Measurements from ENCODE around the gene MIB2. TPM values are rescaled to one million over a fixed set of nuclear protein-coding genes. Genes with fewer than 3 reads are reported as not detected.

The MIB2 gene
- total and polyA plus RNA-seq, 10 of the 15 experiments (the other 5 are each of a cell fraction or from before 2014, with no cell fraction given), result 0.42 to 26.8 (median 10.9) TPM; not detected in 1

- 72% methylated on average over 15 of the region's 15 CpGs for WGBS (ENCODE audit: insufficient coverage, insufficient replicate concordance, low lambda C conversion rate, missing lambda C conversion rate)
- peak overlapping the region; percentile 71 for H3K4me2 ChIP-seq (ENCODE audit: control insufficient read depth, insufficient read depth)
- H3K27ac ChIP-seq (ENCODE audit: control insufficient read depth, insufficient read depth), result no peak overlapping the region
- no peak overlapping the region for H3K4me3 ChIP-seq
- H3K4me1 ChIP-seq (ENCODE audit: control insufficient read depth, insufficient read depth, low read length), result peaks cover 42% of the 10 kb centered on the region
- ChIA-PET SMC1A (ENCODE audit: uncharacterized antibody, unreplicated experiment) (interaction anchor here (1.5 kb wide), 1 partner anchor 12 kb away, joined by 9 read pairs; no protein-coding TSS in a partner anchor), RAD21 (ENCODE audit: unreplicated experiment) (no interaction called here), CTCF (interaction anchor here (1.0 kb wide), 1 partner anchor 32 kb away, joined by 5 read pairs; no protein-coding TSS in a partner anchor), POLR2A (no interaction called here)
- H3K27me3 ChIP-seq (replicated peaks in 1 of 2; ENCODE audit: control insufficient read depth in 2 of 2, insufficient read depth in 2 of 2, low read length in 1 of 2), result peaks cover 0 to 2% of the 10 kb centered on the region in 2 experiments; a peak in 2 of 4 replicates
- no peak for TF ChIP-seq CEBPB (IDR thresholded peaks at IDR 0.05; ENCODE audit: borderline replicate concordance in 1 of 2, low read depth in 2 of 2, low read length in 2 of 2)
- no peak for TF ChIP-seq RCOR1 (conservative IDR thresholded peaks at IDR 0.05; ENCODE audit: low read depth, low read length)
- no peak for TF ChIP-seq CHD1 (IDR thresholded peaks at IDR 0.05; ENCODE audit: low read depth, low read length)
- no peak for TF ChIP-seq RUNX3 (IDR thresholded peaks at IDR 0.05; ENCODE audit: low read length)
- TF ChIP-seq ETV6 (conservative IDR thresholded peaks at IDR 0.05 in 1 of 2, IDR thresholded peaks at IDR 0.05 in 1 of 2; ENCODE audit: borderline replicate concordance in 1 of 2, low read depth in 1 of 2), result no peak
- TF ChIP-seq LARP7 (IDR thresholded peaks at IDR 0.05), result no peak
- TF ChIP-seq USF2 (IDR thresholded peaks at IDR 0.05; ENCODE audit: borderline replicate concordance, low read depth, low read length), result no peak
- TF ChIP-seq IKZF1 (conservative IDR thresholded peaks at IDR 0.05), result no peak
- no peak for TF ChIP-seq CTCF (IDR thresholded peaks at IDR 0.05 in 2 of 3, conservative IDR thresholded peaks at IDR 0.05 in 1 of 3; ENCODE audit: control insufficient read depth in 2 of 3, extremely low read depth in 1 of 3, insufficient read depth in 1 of 3, low read depth in 3 of 3, low read length in 3 of 3)
- BruUV-seq (replicated peaks), result no TSS peak
- DNase-seq (ENCODE audit: low read depth, low spot score), result no peak
- H2AFZ ChIP-seq (ENCODE audit: control insufficient read depth, low read depth, low read length), result no peak overlapping the region
- H3K79me2 ChIP-seq (ENCODE audit: control insufficient read depth, insufficient read depth, low read length), result no peaks in the 10 kb centered on the region
- in situ Hi-C loops (cut with MboI) (no loop called here), intact Hi-C loops (cut with micrococcal nuclease; ENCODE audit: unreplicated experiment) (no loop called here)
- H4K20me1 ChIP-seq (ENCODE audit: control insufficient read depth, insufficient read depth), result no peaks in the 10 kb centered on the region
- H3K9me3 ChIP-seq (replicated peaks; ENCODE audit: control insufficient read depth, insufficient read depth, low read length), result no peaks in the 10 kb centered on the region
- ATAC-seq, result no peak
- no peaks in the 10 kb centered on the region for H3K36me3 ChIP-seq (ENCODE audit: control insufficient read depth in 2 of 2, insufficient read depth in 2 of 2, low read length in 1 of 2)
- FAIRE-seq, result no peak
- no peak overlapping the region; the same call in 1 of the 2 replicates for H3K9ac ChIP-seq (ENCODE audit: control insufficient read depth, insufficient read depth, low read length)
Observed at GRCh38 chr1:1601564-1602303, 13.6 kb upstream of the MIB2 start.
